HG02759 (cell line): ENCODE results near the gene RAB38.
A peak's percentile ranks its signal among the peaks of the same experiment; 100 is the strongest.

Experiments
- ATAC-seq: cut with Tn5 transposase; IDR thresholded peaks from one replicate; pipeline ENCODE4 v1.9.1; 2021; ENCODE audit warnings: mild to moderate bottlenecking, moderate library complexity; ENCODE audit not compliant: unreplicated experiment

RAB38 gene

GRCh38 chr11:88174709-88175568 is at the start of gene RAB38:
RAB38 (minus strand) TSS chr11:88175443; CDS start chr11:88175384, 59 bp downstream.
- ATAC-seq: peak; percentile 61

GRCh38 chr11:88213406-88213805 is 38.2 kb upstream of the RAB38 start:
- no peak for ATAC-seq

- no peak for ATAC-seq
These were observed 37.1 kb upstream of the RAB38 start for GRCh38 chr11:88212300-88212699.

GRCh38 chr11:88208745-88209144 is 33.5 kb upstream of the RAB38 start:
- no peak for ATAC-seq

GRCh38 chr11:88206751-88207150 is 31.5 kb upstream of the RAB38 start:
- peak; percentile 53 for ATAC-seq

GRCh38 chr11:88204353-88204752 is 29.1 kb upstream of the RAB38 start:
- ATAC-seq: no peak

GRCh38 chr11:88203604-88204003 is 28.4 kb upstream of the RAB38 start:
- no peak for ATAC-seq

- peak; percentile 58 for ATAC-seq
These were observed 27.3 kb upstream of the RAB38 start for GRCh38 chr11:88202498-88202897.

GRCh38 chr11:88196393-88196792 is 21.1 kb upstream of the RAB38 start:
- ATAC-seq: no peak

GRCh38 chr11:88195908-88196307 is 20.7 kb upstream of the RAB38 start:
- ATAC-seq: no peak

GRCh38 chr11:88194990-88195389 is 19.7 kb upstream of the RAB38 start:
- no peak for ATAC-seq

GRCh38 chr11:88193278-88193677 is 18.0 kb upstream of the RAB38 start:
- ATAC-seq: no peak

GRCh38 chr11:88188932-88189253 is 13.7 kb upstream of the RAB38 start:
- no peak for ATAC-seq

- no peak for ATAC-seq
These were observed 13.1 kb upstream of the RAB38 start for GRCh38 chr11:88188251-88188931.

- ATAC-seq: no peak
These were observed 8.0 kb upstream of the RAB38 start for GRCh38 chr11:88183233-88183632.

- no peak for ATAC-seq
These were observed 6.5 kb upstream of the RAB38 start for GRCh38 chr11:88181776-88182175.

GRCh38 chr11:88179971-88180629 is 4.9 kb upstream of the RAB38 start:
- peak; percentile 27 for ATAC-seq

GRCh38 chr11:88179141-88179540 is 3.9 kb upstream of the RAB38 start:
- ATAC-seq: peak; percentile 69

- no peak for ATAC-seq
These were observed 2.9 kb upstream of the RAB38 start for GRCh38 chr11:88178191-88178590.

GRCh38 chr11:88175569-88176075 is 379 bp upstream of the RAB38 start:
- peak; percentile 16 for ATAC-seq

- no peak for ATAC-seq
These were observed 1.3 kb downstream of the RAB38 start for GRCh38 chr11:88173956-88174355.

GRCh38 chr11:88171982-88172381 is 3.3 kb downstream of the RAB38 start:
- no peak for ATAC-seq
